K562 (cell line): ENCODE results near the gene GCN1. TPM values are rescaled to one million over a fixed set of nuclear protein-coding genes. Genes with fewer than 3 reads are reported as not detected.

ENCODE experiments used
- ATAC-seq: fragments of 200-7000 bp; cut with Tn5 transposase; 3 replicates; pipeline ENCODE4 v1.9.1; 2020; ENCODE audit warnings: moderate library complexity
- BruUV-seq: library from RNA; stranded (reverse); fragments of 400-500 nt; replicated peaks from 2 replicates; lab custom pipeline; 2021; lab: Mats Ljungman, UMichigan
- CTCF ChIA-PET: fragments of 300-600 bp; formaldehyde crosslinking; extraction: SDS; loops from one replicate; lab custom pipeline; 2021; ENCODE audit warnings: low intra/inter-chr PET ratio; lab: Yijun Ruan, JAX
- POLR2A ChIA-PET: fragments of 300-600, 350-650 bp; sonication (Branson Sonifier 250); formaldehyde crosslinking; extraction: SDS; loops from one replicate; lab custom pipeline; 2021; ENCODE audit warnings: antibody characterized with exemption, inconsistent platforms; lab: Yijun Ruan, JAX
- DNase-seq, 4 experiments: peaks; one replicate each; pipeline versions ENCODE4 v3.0.0 to v3.0.0-alpha.2; 2011 to 2018; ENCODE audit warnings: low spot score in 3 of 4, mixed read lengths in 3 of 4; ENCODE audit errors: extremely low read depth in 1 of 4
- FAIRE-seq: peaks from 2 replicates; lab custom pipeline; 2011; peaks lifted over from hg19 to GRCh38; lab: Jason Lieb, UNC
- H2AFZ ChIP-seq: 2 replicates; pipeline ENCODE4 v1.6.0; 2011; ENCODE audit warnings: low read depth, low read length, control low read depth, inconsistent platforms
- H3K27ac ChIP-seq: fragments of 200-600 bp; 3 replicates; pipeline ENCODE4 v1.8.0; 2011; ENCODE audit warnings: low read depth, mild to moderate bottlenecking, control low read depth, inconsistent platforms, low read length, moderate library complexity, mixed read lengths; ENCODE audit errors: extremely low read depth
- H3K27me3 ChIP-seq, 2 experiments: fragments of 300-600 bp in 1 of 2; 2 replicates in 1 of 2; 3 replicates in 1 of 2; pipeline versions ENCODE4 v1.6.0 to v1.8.0; 2011; ENCODE audit warnings: inconsistent platforms in 2 of 2, low read length in 2 of 2, mild to moderate bottlenecking in 1 of 2, mixed read lengths in 1 of 2, moderate library complexity in 1 of 2; ENCODE audit not compliant: control insufficient read depth in 2 of 2, insufficient read depth in 2 of 2
- H3K36me3 ChIP-seq: fragments of 300-600 bp; 3 replicates; pipeline ENCODE4 v1.8.0; 2011; ENCODE audit warnings: mild to moderate bottlenecking, low read length, inconsistent platforms; ENCODE audit not compliant: control insufficient read depth, insufficient read depth
- H3K4me1 ChIP-seq, 2 experiments: fragments of 200-600 bp in 1 of 2; replicated peaks in 1 of 2; 2 replicates in 1 of 2; 3 replicates in 1 of 2; pipeline versions ENCODE4 v1.5.1 to v1.8.0; 2011; ENCODE audit warnings: inconsistent platforms in 2 of 2, low read length in 2 of 2, mild to moderate bottlenecking in 1 of 2, mixed read lengths in 1 of 2, moderate library complexity in 1 of 2; ENCODE audit not compliant: control insufficient read depth in 2 of 2, insufficient read depth in 2 of 2
- H3K4me2 ChIP-seq: 2 replicates; pipeline ENCODE4 v1.6.1; 2011; ENCODE audit warnings: low read length, control low read depth, inconsistent platforms, mixed read lengths; ENCODE audit not compliant: insufficient read depth
- H3K4me3 ChIP-seq: fragments of 200-600 bp; sonication (generic), shearing (Covaris generic); 2 replicates; pipeline ENCODE4 v1.5.1; 2016; ENCODE audit warnings: control low read depth, inconsistent platforms
- H3K79me2 ChIP-seq: fragments of 200-600 bp; 3 replicates; pipeline ENCODE4 v1.8.0; 2011; ENCODE audit warnings: low read length, inconsistent platforms; ENCODE audit not compliant: control insufficient read depth, insufficient read depth
- H3K9ac ChIP-seq, 2 experiments: 2 replicates each; pipeline versions ENCODE4 v1.6.0 to v1.6.1; 2011; ENCODE audit warnings: low read depth in 2 of 2, low read length in 2 of 2, control low read depth in 1 of 2, inconsistent platforms in 1 of 2, mild to moderate bottlenecking in 1 of 2, mixed read lengths in 1 of 2; ENCODE audit not compliant: insufficient read depth in 1 of 2
- H3K9me1 ChIP-seq: one replicate; pipeline ENCODE4 v1.6.0; 2011; ENCODE audit warnings: inconsistent platforms, mild to moderate bottlenecking, low read length, moderate library complexity; ENCODE audit not compliant: control insufficient read depth, insufficient read depth
- H3K9me3 ChIP-seq: replicated peaks from 2 replicates; pipeline ENCODE4 v1.5.1; 2011; ENCODE audit warnings: low read depth, low read length, inconsistent platforms; ENCODE audit not compliant: control insufficient read depth, insufficient read depth
- H4K20me1 ChIP-seq: replicated peaks from 2 replicates; pipeline ENCODE4 v1.6.1; 2011; ENCODE audit warnings: low read length, inconsistent platforms, mixed read lengths; ENCODE audit not compliant: control insufficient read depth, insufficient read depth
- DEAF1 ChIP-seq: fragments of 450-650 bp; formaldehyde crosslinking; IDR thresholded peaks from 2 replicates; pipeline ENCODE4 v1.4.0; 2020; ENCODE audit warnings: mild to moderate bottlenecking, moderate library complexity
- GTF3C2 ChIP-seq: IDR thresholded peaks from 3 replicates; pipeline ENCODE4 v1.6.1; 2011; ENCODE audit warnings: borderline replicate concordance, mild to moderate bottlenecking, moderate library complexity; ENCODE audit not compliant: insufficient read length; ENCODE audit errors: extremely low read depth
- KLF13 ChIP-seq: fragments of 450-650 bp; IDR thresholded peaks from 2 replicates; pipeline ENCODE4 v1.6.1; 2016; ENCODE audit warnings: missing genetic modification characterization, low read depth, mild to moderate bottlenecking, missing compliant biosample characterization, moderate library complexity, borderline replicate concordance
- NONO ChIP-seq, 2 experiments: fragments of 200-400 bp in 1 of 2; fragments of 450-650 bp in 1 of 2; formaldehyde crosslinking in 1 of 2; IDR thresholded peaks; 2 replicates each; pipeline ENCODE4 v1.6.1; 2017; ENCODE audit warnings: low read depth in 2 of 2, mild to moderate bottlenecking in 2 of 2, moderate library complexity in 2 of 2, low read length in 1 of 2
- TAF7 ChIP-seq: fragments of 450-650 bp; IDR thresholded peaks from 2 replicates; pipeline ENCODE4 v1.6.1; 2016; ENCODE audit warnings: missing genetic modification characterization, missing compliant biosample characterization
- WGBS: fragments of 100-300 bp; shearing (Covaris generic); methylation state at CpG from one replicate; pipeline ENCODE4 v1.1.6; 2016; ENCODE audit warnings: low coverage, mixed read lengths; ENCODE audit not compliant: insufficient coverage; ENCODE audit errors: missing lambda C conversion rate; 5-methylcytosine and 5-hydroxymethylcytosine counted together
- in situ Hi-C: fragments of 300-500 bp; cut with MboI; formaldehyde crosslinking; loops from 4 replicates; pipeline ENCODE4 v1.15.0; 2018; ENCODE audit warnings: inconsistent platforms, mixed read lengths
- intact Hi-C: fragments of 100-400 bp; cut with micrococcal nuclease; formaldehyde crosslinking; loops from 2 replicates; pipeline ENCODE4 v1.14.2; 2022
- polyA plus RNA-seq, 8 experiments: library from polyadenylated mRNA; depleted of rRNA in 4 of 8; stranded (reverse) in 5 of 8; unstranded in 3 of 8; fragments of >200 nt; fragmentation: Nextera tagmentation in 2 of 8; fragmentation: Illumina TruSeq in 1 of 8; extraction: Ambion mirVana in 2 of 8; extraction: Trizol in 1 of 8; gene quantifications; 2 replicates each; pipeline versions ENCODE4 v1.2.1 to v1.2.3, GENCODE V29; 2011 to 2014; ENCODE audit warnings: inconsistent platforms in 1 of 8, missing spikeins in 1 of 8
- total RNA-seq, 7 experiments: library from RNA; depleted of rRNA in 6 of 7; stranded (reverse); fragments of >200 nt in 6 of 7; fragmentation: Illumina TruSeq in 2 of 7; extraction: Trizol in 2 of 7; gene quantifications; 2 replicates each; pipeline versions ENCODE4 v1.2.1 to v1.2.3, GENCODE V29; 2011 to 2021; ENCODE audit warnings: low replicate concordance in 1 of 7

GCN1 gene
- total and polyA plus RNA-seq, 9 of the 15 experiments (the other 6 are each of a cell fraction or from before 2014, with no cell fraction given) = 11.9 to 190 (median 51.7) TPM

GRCh38 chr12:120190386-120190785 lies 4.1 kb downstream of the GCN1 start:
- Histone ChIP-seq H3K4me2 (no peak overlapping the region), H3K27me3 (no peaks in the 10 kb centered on the region), H2AFZ (no peak overlapping the region), H3K9me1 (no peaks in the 10 kb centered on the region), H4K20me1 (peaks cover 14% of the 10 kb centered on the region; the same call in 1 of the 2 replicates), H3K27ac (no peak overlapping the region), H3K36me3 (peaks cover 76% of the 10 kb centered on the region), H3K4me3 (no peak overlapping the region), H3K79me2 (peaks cover 84% of the 10 kb centered on the region), H3K4me1 (peaks cover 12% of the 10 kb centered on the region in 2 experiments; a peak in 4 of 5 replicates), H3K9ac (no peak overlapping the region), H3K9me3 (no peaks in the 10 kb centered on the region)
- no TSS peak for BruUV-seq
- intact Hi-C loops = no loop called here
- POLR2A ChIA-PET = interaction anchor here (8.0 kb wide), 1 partner anchor 11 kb away, joined by 106 read pairs; the partner anchor contains the start of gene RPLP0
- TF ChIP-seq GTF3C2 (no peak), DEAF1 (CRISPR knock-in tag) (no peak), NONO (IDR thresholded peaks at IDR 0.05; ENCODE audit: low read depth in 2 of 2, low read length in 1 of 2) (no peak), KLF13 (tag) (no peak), TAF7 (tag) (no peak)
- no peak for DNase-seq
- no peak for ATAC-seq
- 98% methylated on average over 5 of the region's 5 CpGs for WGBS
- CTCF ChIA-PET = no interaction called here
- in situ Hi-C loops = no loop called here
- no peak for FAIRE-seq
